Activated CD8-positive, alpha-beta memory T cell treated with anti-CD3 and anti-CD28 coated beads for 1 hour (primary cell): ENCODE results near the gene LDLR.
A peak's percentile ranks its signal among the peaks of the same experiment; 100 is the strongest.
"Not testable (repeated sequence)": the region's sequence is repeated elsewhere in the genome, so short reads cannot be mapped to it uniquely, and the experiment has no call there.

Experiments
- DNase-seq, 2 donors: peaks; one replicate each; pipeline ENCODE4 v3.0.0-alpha.2; 2020; ENCODE audit warnings: low read depth in 1 of 2; ENCODE audit errors: extremely low read depth in 1 of 2

Gene LDLR

GRCh38 chr19:11138601-11139300 is 49.5 kb downstream of the LDLR start:
- no peak for DNase-seq

GRCh38 chr19:11140023-11140538 is 50.8 kb downstream of the LDLR start:
- DNase-seq = not testable (repeated sequence)

GRCh38 chr19:11140896-11141295 is 51.6 kb downstream of the LDLR start:
- no peak for DNase-seq

- DNase-seq = no peak
Observed at GRCh38 chr19:11141937-11142527, 52.8 kb downstream of the LDLR start.

GRCh38 chr19:11142528-11143171 is 53.4 kb downstream of the LDLR start:
- DNase-seq = no peak

- DNase-seq = no peak
Observed at GRCh38 chr19:11145536-11145924, 56.3 kb downstream of the LDLR start.

- DNase-seq = no peak
Observed at GRCh38 chr19:11148001-11148400, 58.7 kb downstream of the LDLR start.

- no peak for DNase-seq
Observed at GRCh38 chr19:11151181-11151580, 61.9 kb downstream of the LDLR start.

- DNase-seq = no peak
Observed at GRCh38 chr19:11152318-11153062, 63.2 kb downstream of the LDLR start.

GRCh38 chr19:11154683-11155047 is 65.4 kb downstream of the LDLR start:
- no peak for DNase-seq

GRCh38 chr19:11155373-11156120 is 66.3 kb downstream of the LDLR start, which contains the start of gene SPC24:
Gene SPC24 (minus strand): TSS chr19:11155782. CDS start chr19:11155776, 6 bp downstream.
- peak; percentile 78 for DNase-seq

GRCh38 chr19:11159598-11160439 is 70.6 kb downstream of the LDLR start:
- no peak for DNase-seq

- DNase-seq = not testable (repeated sequence)
Observed at GRCh38 chr19:11160440-11160768, 71.1 kb downstream of the LDLR start.

- DNase-seq = no peak
Observed at GRCh38 chr19:11164296-11164695, 75.0 kb downstream of the LDLR start.

GRCh38 chr19:11164879-11165406 is 75.7 kb downstream of the LDLR start:
- no peak for DNase-seq

- DNase-seq = no peak
Observed at GRCh38 chr19:11165486-11166030, 76.3 kb downstream of the LDLR start.

- DNase-seq = no peak
Observed at GRCh38 chr19:11166281-11167142, 77.2 kb downstream of the LDLR start.

- no peak for DNase-seq
Observed at GRCh38 chr19:11168568-11168967, 79.3 kb downstream of the LDLR start.
